Endothelial cell (in vitro differentiated cells): ENCODE data around the gene PRRX2. TPM values are rescaled to one million over a fixed set of nuclear protein-coding genes. Genes with fewer than 3 reads are reported as not detected.

Source experiments
- DNase-seq: peaks from one replicate; pipeline ENCODE4 v3.0.0; 2021; ENCODE audit warnings: low spot score
- H3K27ac Mint-ChIP-seq: one replicate; pipeline ENCODE4 v1.8.0; 2021; ENCODE audit warnings: mixed read lengths, inconsistent platforms; ENCODE audit not compliant: unreplicated experiment
- H3K27me3 Mint-ChIP-seq: one replicate; pipeline ENCODE4 v1.8.0; 2021; ENCODE audit warnings: mild to moderate bottlenecking, moderate library complexity, mixed read lengths, inconsistent platforms; ENCODE audit not compliant: unreplicated experiment
- H3K36me3 Mint-ChIP-seq: one replicate; pipeline ENCODE4 v1.8.0; 2021; ENCODE audit warnings: mild to moderate bottlenecking, low read depth, mixed read lengths, inconsistent platforms; ENCODE audit not compliant: unreplicated experiment
- H3K4me1 Mint-ChIP-seq: one replicate; pipeline ENCODE4 v1.8.0; 2021; ENCODE audit warnings: mild to moderate bottlenecking, mixed read lengths, inconsistent platforms; ENCODE audit not compliant: unreplicated experiment
- H3K4me3 Mint-ChIP-seq: one replicate; pipeline ENCODE4 v1.8.0; 2021; ENCODE audit warnings: mild to moderate bottlenecking, mixed read lengths, inconsistent platforms; ENCODE audit not compliant: unreplicated experiment
- H3K9me3 Mint-ChIP-seq: one replicate; pipeline ENCODE4 v1.8.0; 2021; ENCODE audit warnings: mixed read lengths, inconsistent platforms; ENCODE audit not compliant: unreplicated experiment
- CTCF ChIP-seq: fragments of 200-600 bp; sonication (generic); IDR thresholded peaks from one replicate; pipeline ENCODE4 v1.5.0; 2021; ENCODE audit warnings: antibody characterized with exemption; ENCODE audit not compliant: unreplicated experiment
- total RNA-seq: library from RNA; stranded (reverse); fragmentation: NEBNext Ultra II Directional; extraction: Animal tissue kit (Norgen Biotek cat#: 25700); gene quantifications from one replicate; pipeline ENCODE4 v1.2.1, GENCODE V29; 2021; ENCODE audit not compliant: unreplicated experiment

The PRRX2 gene
- total RNA-seq, 1 donor from 2014 or later, result 0.21 TPM

- Mint-ChIP-seq H3K27me3 (peaks cover 4% of the 10 kb centered on the region), H3K4me3 (no peak overlapping the region), H3K27ac (no peak overlapping the region), H3K4me1 (peaks cover 3% of the 10 kb centered on the region), H3K36me3 (no peaks in the 10 kb centered on the region), H3K9me3 (no peaks in the 10 kb centered on the region)
- DNase-seq, result no peak
- no peak for TF ChIP-seq CTCF
Observed at GRCh38 chr9:129739432-129739831, 74.0 kb downstream of the PRRX2 start.

- DNase-seq, result no peak
- Mint-ChIP-seq H3K4me3 (no peak overlapping the region), H3K36me3 (no peaks in the 10 kb centered on the region), H3K4me1 (peaks cover 3% of the 10 kb centered on the region), H3K27ac (no peak overlapping the region), H3K9me3 (no peaks in the 10 kb centered on the region), H3K27me3 (peaks cover 4% of the 10 kb centered on the region)
- no peak for TF ChIP-seq CTCF
Observed at GRCh38 chr9:129740174-129740573, 74.7 kb downstream of the PRRX2 start.

DNA sequence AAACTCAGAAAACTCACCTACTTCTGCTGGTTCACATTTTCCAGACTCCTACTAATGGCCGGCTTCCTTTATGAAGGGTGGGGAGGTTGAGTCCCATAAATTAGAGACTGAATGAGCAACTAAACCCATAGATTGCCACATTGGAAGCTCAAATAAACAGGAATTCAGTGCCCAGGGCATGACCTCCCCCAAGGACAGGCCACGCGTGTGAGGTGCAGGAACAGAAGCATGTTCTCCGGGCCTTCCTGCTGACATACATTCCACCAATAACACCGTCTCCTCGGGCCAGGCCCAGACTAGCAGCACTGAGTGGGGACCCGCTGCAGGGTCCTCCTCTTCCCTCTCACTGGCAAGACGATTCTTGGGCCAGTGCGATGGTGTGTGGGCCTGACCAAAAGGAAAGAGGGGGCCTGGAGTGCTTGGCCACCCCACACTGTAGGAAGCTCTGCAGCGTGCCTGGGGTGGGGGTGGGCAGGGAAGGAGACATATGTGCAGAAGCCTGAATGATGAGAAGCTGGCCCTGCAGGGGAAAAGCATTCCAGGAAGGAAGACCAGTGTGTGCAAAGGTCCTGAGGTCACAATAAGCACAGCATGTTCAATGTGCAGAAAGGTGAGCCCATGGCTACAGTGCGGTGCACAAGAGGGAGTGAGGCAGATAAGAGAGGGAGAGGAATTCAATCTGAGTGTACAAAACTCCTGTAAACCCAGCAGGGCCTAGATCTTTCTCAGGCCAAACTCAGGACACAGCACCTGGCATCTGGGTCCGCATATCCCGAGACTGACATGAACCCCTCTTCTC lies 75.4 kb downstream of the PRRX2 start:
- Mint-ChIP-seq H3K27ac (no peak overlapping the region), H3K9me3 (no peaks in the 10 kb centered on the region)

DNA sequence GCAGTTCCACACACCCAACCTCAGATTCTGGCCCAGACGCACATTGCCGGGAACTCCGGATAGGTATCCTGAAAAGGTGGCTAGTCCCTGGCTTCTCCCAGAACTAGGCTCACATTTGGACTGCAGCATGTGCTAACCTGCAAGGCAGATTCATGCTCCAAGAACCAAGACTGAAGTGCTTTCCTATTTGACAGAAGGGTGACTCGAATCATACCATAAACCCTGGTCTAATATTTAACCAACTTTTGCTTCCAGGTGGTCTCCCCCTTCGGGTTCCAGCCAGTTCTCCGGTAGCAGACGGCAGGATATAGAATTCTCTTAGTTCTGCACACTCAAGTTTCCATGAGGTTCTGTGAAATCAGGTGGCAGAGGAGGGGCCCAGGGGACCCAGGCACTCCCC lies 79.8 kb downstream of the PRRX2 start:
- DNase-seq, result no peak
- Mint-ChIP-seq H3K27ac (no peak overlapping the region), H3K4me3 (no peak overlapping the region), H3K4me1 (no peaks in the 10 kb centered on the region), H3K36me3 (no peaks in the 10 kb centered on the region), H3K9me3 (no peaks in the 10 kb centered on the region), H3K27me3 (peaks cover 2% of the 10 kb centered on the region)
- TF ChIP-seq CTCF, result no peak

More for the DNA sequence above, 75.4 kb downstream of the PRRX2 start:
- TF ChIP-seq CTCF, result no peak
- Mint-ChIP-seq H3K4me3 (no peak overlapping the region), H3K36me3 (no peaks in the 10 kb centered on the region), H3K27me3 (peaks cover 4% of the 10 kb centered on the region), H3K4me1 (peaks cover 3% of the 10 kb centered on the region)
- no peak for DNase-seq

GRCh38 chr9:129746092-129746777 lies 80.8 kb downstream of the PRRX2 start:
- H3K27me3 Mint-ChIP-seq, result peaks cover 3% of the 10 kb centered on the region
- no peak overlapping the region for H3K27ac Mint-ChIP-seq

More at GRCh38 chr9:129746092-129746777, 80.8 kb downstream of the PRRX2 start:
- Mint-ChIP-seq H3K36me3 (no peaks in the 10 kb centered on the region), H3K9me3 (no peaks in the 10 kb centered on the region), H3K4me3 (no peak overlapping the region), H3K4me1 (no peaks in the 10 kb centered on the region)
- no peak for DNase-seq
- no peak for TF ChIP-seq CTCF
